PC-9 (cell line): ENCODE data around the gene SLC26A4.

Source experiments
- CTCF ChIP-seq: fragments of 200-600 bp; sonication (generic); conservative IDR thresholded peaks from 2 replicates; pipeline ENCODE4 v1.6.1; 2017; ENCODE audit warnings: mixed run types, antibody characterized with exemption, mild to moderate bottlenecking, moderate library complexity
- EZH2 ChIP-seq: fragments of 200-600 bp; sonication (generic); IDR thresholded peaks from 2 replicates; pipeline ENCODE4 v1.8.0; 2017; ENCODE audit warnings: antibody characterized with exemption, low read depth

- no peak for TF ChIP-seq CTCF
- no peak for TF ChIP-seq EZH2
Observed at GRCh38 chr7:107693396-107693795, 32.8 kb downstream of the SLC26A4 start.
